Natural killer cell (primary cell): ENCODE measurements around the gene HTRA2. TPM values are rescaled to one million over a fixed set of nuclear protein-coding genes. Genes with fewer than 3 reads are reported as not detected.

Experiments used
- ATAC-seq, 3 donors: fragments of 150-1000 bp in 2 of 3; fragments of 200-7000 bp in 1 of 3; cut with Tn5 transposase; 1 replicate in 1 of 3; 2 replicates in 2 of 3; pipeline ENCODE4 v1.10.0; 2021; ENCODE audit warnings: mild to moderate bottlenecking in 2 of 3, moderate library complexity in 2 of 3
- DNase-seq, 2 donors: peaks; one replicate each; pipeline versions ENCODE4 v3.0.0 to v3.0.0-alpha.2; 2013 to 2021; ENCODE audit warnings: mixed read lengths in 1 of 2
- H3K27ac ChIP-seq: one replicate; pipeline ENCODE4 v1.5.1; 2013; ENCODE audit warnings: mild to moderate bottlenecking, low read length
- H3K27me3 ChIP-seq: one replicate; pipeline ENCODE4 v1.6.1; 2013; ENCODE audit warnings: low read length; ENCODE audit not compliant: control insufficient read depth, insufficient read depth
- H3K36me3 ChIP-seq: one replicate; pipeline ENCODE4 v1.6.1; 2013; ENCODE audit warnings: low read length; ENCODE audit not compliant: control insufficient read depth, insufficient read depth
- H3K4me1 ChIP-seq: one replicate; pipeline ENCODE4 v1.6.1; 2013; ENCODE audit warnings: low read length; ENCODE audit not compliant: control insufficient read depth, insufficient read depth
- H3K4me3 ChIP-seq: one replicate; pipeline ENCODE4 v1.5.1; 2013; ENCODE audit warnings: low read length
- H3K9me3 ChIP-seq: one replicate; pipeline ENCODE4 v1.6.1; 2013; ENCODE audit warnings: low read length; ENCODE audit not compliant: control insufficient read depth, insufficient read depth
- H3K27ac Mint-ChIP-seq, 2 donors: one replicate each; pipeline ENCODE4 v1.8.0; 2022; ENCODE audit warnings: mild to moderate bottlenecking in 2 of 2, mixed read lengths in 2 of 2, moderate library complexity in 1 of 2
- H3K27me3 Mint-ChIP-seq, 2 donors: one replicate each; pipeline ENCODE4 v1.8.0; 2022; ENCODE audit warnings: low read depth in 2 of 2, mixed read lengths in 2 of 2
- H3K36me3 Mint-ChIP-seq: one replicate; pipeline ENCODE4 v1.8.0; 2022; ENCODE audit warnings: mixed read lengths
- H3K4me1 Mint-ChIP-seq, 2 donors: one replicate each; pipeline ENCODE4 v1.8.0; 2022; ENCODE audit warnings: mixed read lengths in 2 of 2
- H3K4me3 Mint-ChIP-seq: one replicate; pipeline ENCODE4 v1.8.0; 2022; ENCODE audit warnings: mild to moderate bottlenecking, moderate library complexity, mixed read lengths
- H3K9me3 Mint-ChIP-seq, 2 donors: one replicate each; pipeline ENCODE4 v1.8.0; 2022; ENCODE audit warnings: mixed read lengths in 2 of 2
- CTCF ChIP-seq: fragments of 200-600 bp; IDR thresholded peaks from one replicate; pipeline ENCODE4 v1.8.0; 2022; ENCODE audit warnings: antibody characterized with exemption
- WGBS: methylation state at CpG from one replicate; pipeline ENCODE4 v1.1.7; 2013; ENCODE audit warnings: missing lambda C conversion rate; ENCODE audit not compliant: insufficient coverage; 5-methylcytosine and 5-hydroxymethylcytosine counted together
- intact Hi-C: fragments of 100-400 bp; cut with micrococcal nuclease; formaldehyde crosslinking; loops from one replicate; pipeline ENCODE4 v1.14.2; 2022
- total RNA-seq, 4 donors: library from RNA; stranded (reverse); fragments of 120-200 nt in 1 of 4; gene quantifications; one replicate each; pipeline versions ENCODE4 v1.2.3 to v1.2.4, GENCODE V29; 2013 to 2022

Gene HTRA2
- total RNA-seq, 3 donors from 2014 or later (not counting 1 experiment from before 2014, with no cell fraction given) = 32.1 to 47.6 (median 45.2) TPM

GRCh38 chr2:74564222-74564621 is 34.5 kb downstream of the HTRA2 start:
- H3K36me3 ChIP-seq = no peaks in the 10 kb centered on the region
- WGBS = 91% methylated on average over 5 of the region's 5 CpGs

GRCh38 chr2:74566076-74566753 is 36.5 kb downstream of the HTRA2 start:
- Mint-ChIP-seq H3K27me3 (peaks cover 33 to 40% of the 10 kb centered on the region in 2 donors), H3K4me3 (no peak overlapping the region), H3K36me3 (no peaks in the 10 kb centered on the region), H3K9me3 (no peaks in the 10 kb centered on the region), H3K27ac (no peak overlapping the region), H3K4me1 (peaks cover 0 to 6% of the 10 kb centered on the region in 2 donors)
- no peaks in the 10 kb centered on the region for H3K9me3 ChIP-seq
- DNase-seq (no peak), ATAC-seq (no peak)
- no peak overlapping the region for H3K27ac ChIP-seq
- H3K4me3 ChIP-seq = no peak overlapping the region
- no peaks in the 10 kb centered on the region for H3K36me3 ChIP-seq
- WGBS = 85% methylated on average over 6 of the region's 7 CpGs
- no peaks in the 10 kb centered on the region for H3K4me1 ChIP-seq
- no peak for TF ChIP-seq CTCF
- intact Hi-C loops = no loop called here
- no peaks in the 10 kb centered on the region for H3K27me3 ChIP-seq

More at GRCh38 chr2:74564222-74564621, 34.5 kb downstream of the HTRA2 start:
- no peak for ATAC-seq
- Histone ChIP-seq H3K9me3 (no peaks in the 10 kb centered on the region), H3K4me3 (no peak overlapping the region), H3K27me3 (no peaks in the 10 kb centered on the region), H3K27ac (no peak overlapping the region), H3K4me1 (no peaks in the 10 kb centered on the region)
- no peak overlapping the region for H3K27ac Mint-ChIP-seq
- peaks cover 29 to 45% of the 10 kb centered on the region in 2 donors for H3K27me3 Mint-ChIP-seq
- intact Hi-C loops = no loop called here
- DNase-seq = no peak
- TF ChIP-seq CTCF = no peak
- H3K4me1 Mint-ChIP-seq = peaks cover 8 to 12% of the 10 kb centered on the region in 2 donors
- no peak overlapping the region for H3K4me3 Mint-ChIP-seq
- H3K9me3 Mint-ChIP-seq = no peaks in the 10 kb centered on the region
- no peaks in the 10 kb centered on the region for H3K36me3 Mint-ChIP-seq

DNA sequence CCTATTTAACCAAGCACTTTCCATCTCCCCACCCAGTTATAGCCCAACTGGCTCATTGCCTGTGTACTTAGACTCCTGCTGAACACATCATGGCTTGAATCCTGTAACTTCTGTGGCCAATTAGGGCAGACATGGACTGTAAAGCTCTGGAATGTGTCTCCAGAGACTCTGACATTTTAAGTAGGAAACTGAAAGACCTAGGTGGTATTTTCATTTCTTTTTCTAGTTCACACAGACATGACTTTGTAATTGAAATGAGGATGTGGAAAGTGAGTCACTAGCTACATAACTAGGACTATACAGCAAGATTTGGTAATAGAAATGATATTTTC is 37.0 kb downstream of the HTRA2 start:
- H3K4me3 Mint-ChIP-seq = no peak overlapping the region
- Histone ChIP-seq H3K27ac (no peak overlapping the region), H3K9me3 (no peaks in the 10 kb centered on the region), H3K4me3 (no peak overlapping the region), H3K4me1 (no peaks in the 10 kb centered on the region), H3K36me3 (no peaks in the 10 kb centered on the region), H3K27me3 (no peaks in the 10 kb centered on the region)
- TF ChIP-seq CTCF = no peak
- H3K4me1 Mint-ChIP-seq = peaks cover 0 to 4% of the 10 kb centered on the region in 2 donors
- DNase-seq = no peak
- intact Hi-C loops = no loop called here
- no peaks in the 10 kb centered on the region for H3K36me3 Mint-ChIP-seq
- no peak for ATAC-seq
- no peak overlapping the region for H3K27ac Mint-ChIP-seq
- no peaks in the 10 kb centered on the region for H3K9me3 Mint-ChIP-seq
- H3K27me3 Mint-ChIP-seq = peaks cover 32 to 40% of the 10 kb centered on the region in 2 donors

DNA sequence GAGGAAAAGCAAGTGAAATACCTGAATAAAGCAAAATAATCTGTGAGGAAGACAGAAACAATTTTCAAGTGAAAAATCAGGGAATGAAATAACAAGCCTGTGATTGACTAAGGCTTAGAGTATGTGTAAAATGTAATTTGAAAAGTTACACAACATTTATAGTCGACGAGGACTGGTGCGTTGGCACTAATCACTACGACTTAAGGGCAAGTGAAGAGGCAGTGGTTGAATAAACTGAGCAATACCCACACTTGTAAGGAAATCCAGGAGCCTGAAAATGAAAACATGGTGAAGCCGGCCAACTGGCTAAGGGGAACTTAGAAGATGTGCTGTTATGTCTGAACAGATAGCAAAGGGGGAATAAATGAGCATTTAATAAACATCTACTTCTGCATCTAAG is 38.1 kb downstream of the HTRA2 start:
- Mint-ChIP-seq H3K9me3 (no peaks in the 10 kb centered on the region), H3K4me1 (no peaks in the 10 kb centered on the region), H3K27me3 (peaks cover 25 to 30% of the 10 kb centered on the region in 2 donors), H3K27ac (no peak overlapping the region), H3K4me3 (no peak overlapping the region), H3K36me3 (no peaks in the 10 kb centered on the region)
- Histone ChIP-seq H3K27me3 (no peaks in the 10 kb centered on the region), H3K36me3 (no peaks in the 10 kb centered on the region), H3K4me1 (no peaks in the 10 kb centered on the region), H3K27ac (no peak overlapping the region), H3K4me3 (no peak overlapping the region), H3K9me3 (no peaks in the 10 kb centered on the region)
- intact Hi-C loops = no loop called here
- ATAC-seq (no peak), DNase-seq (no peak)
- 94% methylated on average over 5 of the region's 5 CpGs for WGBS
- no peak for TF ChIP-seq CTCF
